Neural cell (in vitro differentiated cells): ENCODE measurements around the gene ADSS2. TPM values are rescaled to one million over a fixed set of nuclear protein-coding genes. Genes with fewer than 3 reads are reported as not detected.

Experiments
- H2AFZ ChIP-seq: fragments of 200-600, 300-800 bp; sonication (generic), shearing (Covaris generic); 2 replicates; pipeline ENCODE4 v1.6.0; 2014; ENCODE audit warnings: low read depth, mild to moderate bottlenecking, antibody characterized with exemption, low read length, moderate library complexity
- H3F3A ChIP-seq: fragments of 200-600 bp; shearing (Covaris generic); 2 replicates; pipeline ENCODE4 v1.6.1; 2016; ENCODE audit warnings: mild to moderate bottlenecking, moderate library complexity, mixed read lengths, antibody characterized with exemption, low read length; ENCODE audit not compliant: insufficient read depth, poor library complexity, severe bottlenecking
- H3K27ac ChIP-seq: fragments of 200-600, 300-800 bp; sonication (generic), shearing (Covaris generic); 2 replicates; pipeline ENCODE4 v1.5.1; 2014; ENCODE audit warnings: mild to moderate bottlenecking, low read length, moderate library complexity
- H3K27me3 ChIP-seq: fragments of 300-800, 200-600 bp; sonication (generic), shearing (Covaris generic); 2 replicates; pipeline ENCODE4 v1.6.0; 2014; ENCODE audit warnings: mild to moderate bottlenecking, low read depth, low read length, moderate library complexity; ENCODE audit not compliant: insufficient read depth
- H3K36me3 ChIP-seq: fragments of 300-800, 200-600 bp; sonication (generic), shearing (Covaris generic); 2 replicates; pipeline ENCODE4 v1.5.1; 2014; ENCODE audit warnings: mild to moderate bottlenecking, antibody characterized with exemption, low read length, moderate library complexity; ENCODE audit not compliant: insufficient read depth
- H3K4me2 ChIP-seq: fragments of 300-800, 200-600 bp; sonication (generic), shearing (Covaris generic); 2 replicates; pipeline ENCODE4 v1.6.0; 2014; ENCODE audit warnings: mild to moderate bottlenecking, low read length
- H3K4me3 ChIP-seq: fragments of 300-800, 200-600 bp; sonication (generic), shearing (Covaris generic); 2 replicates; pipeline ENCODE4 v1.5.1; 2014; ENCODE audit warnings: mild to moderate bottlenecking, low read length, moderate library complexity
- H3K79me2 ChIP-seq: fragments of 200-600 bp; shearing (Covaris generic); replicated peaks from 2 replicates; pipeline ENCODE4 v1.6.0; 2014; ENCODE audit warnings: mild to moderate bottlenecking, low read length, moderate library complexity; ENCODE audit not compliant: insufficient read depth
- H3K9ac ChIP-seq: fragments of 300-800, 200-600 bp; sonication (generic), shearing (Covaris generic); 2 replicates; pipeline ENCODE4 v1.6.1; 2016; ENCODE audit warnings: mild to moderate bottlenecking, low read length, mixed read lengths
- H3K9me2 ChIP-seq: fragments of 200-600 bp; shearing (Covaris generic); 2 replicates; pipeline ENCODE4 v1.6.1; 2016; ENCODE audit warnings: mild to moderate bottlenecking, low read length, mixed read lengths; ENCODE audit not compliant: insufficient read depth
- H3K9me3 ChIP-seq: fragments of 200-600, 300-800 bp; sonication (generic), shearing (Covaris generic); 2 replicates; pipeline ENCODE4 v1.6.1; 2016; ENCODE audit warnings: mild to moderate bottlenecking, mixed run types, low read length, moderate library complexity, mixed read lengths
- H4K20me1 ChIP-seq: fragments of 200-600 bp; shearing (Covaris generic); 2 replicates; pipeline ENCODE4 v1.6.1; 2016; ENCODE audit warnings: mild to moderate bottlenecking, mixed run types; ENCODE audit not compliant: insufficient read depth
- EP300 ChIP-seq: fragments of 450-650 bp; conservative IDR thresholded peaks from 2 replicates; pipeline ENCODE4 v1.6.1; 2014; ENCODE audit warnings: antibody characterized with exemption, mild to moderate bottlenecking, moderate library complexity; ENCODE audit not compliant: poor library complexity, severe bottlenecking
- EZH2 ChIP-seq: fragments of 200-600, 300-800 bp; shearing (Covaris generic), sonication (generic); IDR thresholded peaks from 2 replicates; pipeline ENCODE4 v1.6.1; 2014; ENCODE audit warnings: antibody characterized with exemption, low read length, borderline replicate concordance, mild to moderate bottlenecking; ENCODE audit not compliant: insufficient read depth, poor library complexity, severe bottlenecking
- MXI1 ChIP-seq: fragments of 450-650 bp; conservative IDR thresholded peaks from 2 replicates; pipeline ENCODE4 v1.6.1; 2014; ENCODE audit warnings: antibody characterized with exemption, mild to moderate bottlenecking; ENCODE audit not compliant: poor library complexity, severe bottlenecking
- POLR2AphosphoS5 ChIP-seq: IDR thresholded peaks from 2 replicates; pipeline ENCODE4 v1.6.1; 2012
- RAD21 ChIP-seq: fragments of 450-650 bp; conservative IDR thresholded peaks from 2 replicates; pipeline ENCODE4 v1.6.1; 2014; ENCODE audit warnings: antibody characterized with exemption, mild to moderate bottlenecking, moderate library complexity
- SMC3 ChIP-seq: fragments of 450-650 bp; conservative IDR thresholded peaks from 2 replicates; pipeline ENCODE4 v1.6.1; 2014; ENCODE audit warnings: antibody characterized with exemption, mild to moderate bottlenecking, moderate library complexity; ENCODE audit not compliant: poor library complexity
- TAF1 ChIP-seq: IDR thresholded peaks from 2 replicates; pipeline ENCODE4 v1.6.1; 2012; ENCODE audit warnings: low read depth
- polyA plus RNA-seq: library from polyadenylated mRNA; depleted of rRNA; stranded (reverse); fragments of >200 nt; gene quantifications from 2 replicates; pipeline ENCODE4 v1.2.3, GENCODE V29; 2014
- TF ChIP-seq, protein P1 (sequence below): IDR thresholded peaks from 2 replicates; pipeline ENCODE4 v1.6.1; 2012; ENCODE audit warnings: borderline replicate concordance
- TF ChIP-seq, protein P2 (sequence below): fragments of 450-650 bp; IDR thresholded peaks from 2 replicates; pipeline ENCODE4 v1.5.1; 2014; ENCODE audit warnings: antibody characterized with exemption, mild to moderate bottlenecking, moderate library complexity; ENCODE audit not compliant: poor library complexity, severe bottlenecking

Gene ADSS2
- polyA plus RNA-seq, 1 donor from 2014 or later, result 86.1 TPM

DNA sequence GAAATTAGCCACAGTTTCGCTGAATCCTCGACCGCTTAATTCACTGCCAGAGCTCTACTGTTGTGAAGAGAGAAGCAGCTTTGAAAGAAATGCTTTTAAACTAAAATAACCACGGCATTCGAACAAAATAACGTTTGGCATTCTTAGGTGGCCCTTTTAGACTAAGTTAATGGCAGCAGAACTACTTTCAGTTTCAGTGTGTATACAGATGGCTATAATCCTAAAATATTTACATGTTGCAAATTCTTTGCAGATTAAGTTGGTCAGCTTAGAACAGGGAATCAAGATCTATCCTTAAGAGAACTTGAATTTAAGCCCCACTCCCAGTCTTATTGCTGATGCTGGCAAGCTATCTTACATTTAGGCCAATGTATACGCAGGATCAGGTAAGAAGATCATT is 62.7 kb downstream of the ADSS2 start:
- no peak overlapping the region for H3K27ac ChIP-seq
- no peak overlapping the region for H3K9ac ChIP-seq
- no peaks in the 10 kb centered on the region for H3K36me3 ChIP-seq
- no peak overlapping the region for H3K4me3 ChIP-seq
- H3K9me2 ChIP-seq, result no peaks in the 10 kb centered on the region
- H3K27me3 ChIP-seq, result no peaks in the 10 kb centered on the region
- H2AFZ ChIP-seq, result no peak overlapping the region
- no peaks in the 10 kb centered on the region for H4K20me1 ChIP-seq
- no peaks in the 10 kb centered on the region for H3F3A ChIP-seq
- H3K79me2 ChIP-seq, result no peaks in the 10 kb centered on the region
- TF ChIP-seq MXI1 (no peak), SMC3 (no peak), EZH2 (no peak)
- TF ChIP-seq, protein P1, sequence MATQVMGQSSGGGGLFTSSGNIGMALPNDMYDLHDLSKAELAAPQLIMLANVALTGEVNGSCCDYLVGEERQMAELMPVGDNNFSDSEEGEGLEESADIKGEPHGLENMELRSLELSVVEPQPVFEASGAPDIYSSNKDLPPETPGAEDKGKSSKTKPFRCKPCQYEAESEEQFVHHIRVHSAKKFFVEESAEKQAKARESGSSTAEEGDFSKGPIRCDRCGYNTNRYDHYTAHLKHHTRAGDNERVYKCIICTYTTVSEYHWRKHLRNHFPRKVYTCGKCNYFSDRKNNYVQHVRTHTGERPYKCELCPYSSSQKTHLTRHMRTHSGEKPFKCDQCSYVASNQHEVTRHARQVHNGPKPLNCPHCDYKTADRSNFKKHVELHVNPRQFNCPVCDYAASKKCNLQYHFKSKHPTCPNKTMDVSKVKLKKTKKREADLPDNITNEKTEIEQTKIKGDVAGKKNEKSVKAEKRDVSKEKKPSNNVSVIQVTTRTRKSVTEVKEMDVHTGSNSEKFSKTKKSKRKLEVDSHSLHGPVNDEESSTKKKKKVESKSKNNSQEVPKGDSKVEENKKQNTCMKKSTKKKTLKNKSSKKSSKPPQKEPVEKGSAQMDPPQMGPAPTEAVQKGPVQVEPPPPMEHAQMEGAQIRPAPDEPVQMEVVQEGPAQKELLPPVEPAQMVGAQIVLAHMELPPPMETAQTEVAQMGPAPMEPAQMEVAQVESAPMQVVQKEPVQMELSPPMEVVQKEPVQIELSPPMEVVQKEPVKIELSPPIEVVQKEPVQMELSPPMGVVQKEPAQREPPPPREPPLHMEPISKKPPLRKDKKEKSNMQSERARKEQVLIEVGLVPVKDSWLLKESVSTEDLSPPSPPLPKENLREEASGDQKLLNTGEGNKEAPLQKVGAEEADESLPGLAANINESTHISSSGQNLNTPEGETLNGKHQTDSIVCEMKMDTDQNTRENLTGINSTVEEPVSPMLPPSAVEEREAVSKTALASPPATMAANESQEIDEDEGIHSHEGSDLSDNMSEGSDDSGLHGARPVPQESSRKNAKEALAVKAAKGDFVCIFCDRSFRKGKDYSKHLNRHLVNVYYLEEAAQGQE, result no peak
- H3K4me2 ChIP-seq, result no peak overlapping the region
- H3K9me3 ChIP-seq, result no peaks in the 10 kb centered on the region

GRCh38 chr1:244387415-244387814 is 64.3 kb downstream of the ADSS2 start:
- Histone ChIP-seq H2AFZ (no peak overlapping the region), H3K79me2 (no peaks in the 10 kb centered on the region), H3K4me3 (no peak overlapping the region), H3K9ac (no peak overlapping the region), H3K9me2 (no peaks in the 10 kb centered on the region), H3K36me3 (no peaks in the 10 kb centered on the region), H3K9me3 (no peaks in the 10 kb centered on the region), H3K27ac (no peak overlapping the region), H3F3A (no peaks in the 10 kb centered on the region), H3K4me2 (no peak overlapping the region), H4K20me1 (no peaks in the 10 kb centered on the region), H3K27me3 (no peaks in the 10 kb centered on the region)
- TF ChIP-seq, protein P1, result no peak
- TF ChIP-seq EZH2 (no peak), RAD21 (no peak), POLR2AphosphoS5 (no peak), SMC3 (no peak), MXI1 (no peak), EP300 (no peak), TAF1 (no peak)
- TF ChIP-seq, protein P2, sequence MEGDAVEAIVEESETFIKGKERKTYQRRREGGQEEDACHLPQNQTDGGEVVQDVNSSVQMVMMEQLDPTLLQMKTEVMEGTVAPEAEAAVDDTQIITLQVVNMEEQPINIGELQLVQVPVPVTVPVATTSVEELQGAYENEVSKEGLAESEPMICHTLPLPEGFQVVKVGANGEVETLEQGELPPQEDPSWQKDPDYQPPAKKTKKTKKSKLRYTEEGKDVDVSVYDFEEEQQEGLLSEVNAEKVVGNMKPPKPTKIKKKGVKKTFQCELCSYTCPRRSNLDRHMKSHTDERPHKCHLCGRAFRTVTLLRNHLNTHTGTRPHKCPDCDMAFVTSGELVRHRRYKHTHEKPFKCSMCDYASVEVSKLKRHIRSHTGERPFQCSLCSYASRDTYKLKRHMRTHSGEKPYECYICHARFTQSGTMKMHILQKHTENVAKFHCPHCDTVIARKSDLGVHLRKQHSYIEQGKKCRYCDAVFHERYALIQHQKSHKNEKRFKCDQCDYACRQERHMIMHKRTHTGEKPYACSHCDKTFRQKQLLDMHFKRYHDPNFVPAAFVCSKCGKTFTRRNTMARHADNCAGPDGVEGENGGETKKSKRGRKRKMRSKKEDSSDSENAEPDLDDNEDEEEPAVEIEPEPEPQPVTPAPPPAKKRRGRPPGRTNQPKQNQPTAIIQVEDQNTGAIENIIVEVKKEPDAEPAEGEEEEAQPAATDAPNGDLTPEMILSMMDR, result no peak
